ENCODE measurements around the gene ELN.

DNA sequence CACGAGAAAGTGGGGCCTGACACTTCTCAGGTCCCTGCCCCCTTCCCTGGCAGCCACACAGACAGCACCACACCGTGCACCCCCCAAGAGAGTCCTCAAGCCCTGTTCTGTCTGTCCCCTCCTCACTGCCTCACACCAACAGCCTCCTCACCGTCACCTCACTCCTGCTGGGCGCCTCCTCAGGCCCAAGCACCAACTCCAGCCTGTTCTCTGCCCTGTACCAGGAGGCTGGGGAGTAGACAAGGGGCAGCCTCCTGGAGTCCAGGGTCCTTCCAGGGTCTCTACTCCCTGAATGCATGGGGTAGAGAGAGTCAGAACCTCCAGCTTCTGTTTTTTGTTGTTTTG, 26.9 kb upstream of the ELN start:
- TF ChIP-seq, protein P1, sequence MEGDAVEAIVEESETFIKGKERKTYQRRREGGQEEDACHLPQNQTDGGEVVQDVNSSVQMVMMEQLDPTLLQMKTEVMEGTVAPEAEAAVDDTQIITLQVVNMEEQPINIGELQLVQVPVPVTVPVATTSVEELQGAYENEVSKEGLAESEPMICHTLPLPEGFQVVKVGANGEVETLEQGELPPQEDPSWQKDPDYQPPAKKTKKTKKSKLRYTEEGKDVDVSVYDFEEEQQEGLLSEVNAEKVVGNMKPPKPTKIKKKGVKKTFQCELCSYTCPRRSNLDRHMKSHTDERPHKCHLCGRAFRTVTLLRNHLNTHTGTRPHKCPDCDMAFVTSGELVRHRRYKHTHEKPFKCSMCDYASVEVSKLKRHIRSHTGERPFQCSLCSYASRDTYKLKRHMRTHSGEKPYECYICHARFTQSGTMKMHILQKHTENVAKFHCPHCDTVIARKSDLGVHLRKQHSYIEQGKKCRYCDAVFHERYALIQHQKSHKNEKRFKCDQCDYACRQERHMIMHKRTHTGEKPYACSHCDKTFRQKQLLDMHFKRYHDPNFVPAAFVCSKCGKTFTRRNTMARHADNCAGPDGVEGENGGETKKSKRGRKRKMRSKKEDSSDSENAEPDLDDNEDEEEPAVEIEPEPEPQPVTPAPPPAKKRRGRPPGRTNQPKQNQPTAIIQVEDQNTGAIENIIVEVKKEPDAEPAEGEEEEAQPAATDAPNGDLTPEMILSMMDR (conservative IDR thresholded peaks at IDR 0.05; ENCODE audit: low read depth, low read length): no peak
- TF ChIP-seq MAZ (IDR thresholded peaks at IDR 0.05; ENCODE audit: borderline replicate concordance, low read depth, low read length) (no peak), RFX5 (IDR thresholded peaks at IDR 0.05; ENCODE audit: low read depth, low read length) (no peak), RCOR1 (IDR thresholded peaks at IDR 0.05; ENCODE audit: insufficient replicate concordance, low read length) (no peak), MXI1 (IDR thresholded peaks at IDR 0.05; ENCODE audit: borderline replicate concordance, low read depth, low read length) (no peak), SMC3 (IDR thresholded peaks at IDR 0.05; ENCODE audit: low read depth, low read length) (no peak), NFE2L2 (IDR thresholded peaks at IDR 0.05; ENCODE audit: low read depth, low read length) (no peak), POLR2A (IDR thresholded peaks at IDR 0.05; ENCODE audit: low read depth, low read length) (no peak), FOS (IDR thresholded peaks at IDR 0.05; ENCODE audit: low read depth, low read length) (no peak)
- TF ChIP-seq, protein P2, sequence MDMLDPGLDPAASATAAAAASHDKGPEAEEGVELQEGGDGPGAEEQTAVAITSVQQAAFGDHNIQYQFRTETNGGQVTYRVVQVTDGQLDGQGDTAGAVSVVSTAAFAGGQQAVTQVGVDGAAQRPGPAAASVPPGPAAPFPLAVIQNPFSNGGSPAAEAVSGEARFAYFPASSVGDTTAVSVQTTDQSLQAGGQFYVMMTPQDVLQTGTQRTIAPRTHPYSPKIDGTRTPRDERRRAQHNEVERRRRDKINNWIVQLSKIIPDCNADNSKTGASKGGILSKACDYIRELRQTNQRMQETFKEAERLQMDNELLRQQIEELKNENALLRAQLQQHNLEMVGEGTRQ (IDR thresholded peaks at IDR 0.05; ENCODE audit: low read depth, low read length): no peak

Measured in IMR-90 (cell line).